ENCODE measurements around the gene PODN. TPM values are rescaled to one million over a fixed set of nuclear protein-coding genes. Genes with fewer than 3 reads are reported as not detected.

Gene PODN
- total RNA-seq, 3 donors from 2014 or later: 5.8 to 69.2 (median 18.1) TPM

GRCh38 chr1:53092659-53093450 is 30.8 kb downstream of the PODN start:
- intact Hi-C loops (cut with DNase I, micrococcal nuclease): no loop called here
- no peak for DNase-seq
- TF ChIP-seq, protein P1, sequence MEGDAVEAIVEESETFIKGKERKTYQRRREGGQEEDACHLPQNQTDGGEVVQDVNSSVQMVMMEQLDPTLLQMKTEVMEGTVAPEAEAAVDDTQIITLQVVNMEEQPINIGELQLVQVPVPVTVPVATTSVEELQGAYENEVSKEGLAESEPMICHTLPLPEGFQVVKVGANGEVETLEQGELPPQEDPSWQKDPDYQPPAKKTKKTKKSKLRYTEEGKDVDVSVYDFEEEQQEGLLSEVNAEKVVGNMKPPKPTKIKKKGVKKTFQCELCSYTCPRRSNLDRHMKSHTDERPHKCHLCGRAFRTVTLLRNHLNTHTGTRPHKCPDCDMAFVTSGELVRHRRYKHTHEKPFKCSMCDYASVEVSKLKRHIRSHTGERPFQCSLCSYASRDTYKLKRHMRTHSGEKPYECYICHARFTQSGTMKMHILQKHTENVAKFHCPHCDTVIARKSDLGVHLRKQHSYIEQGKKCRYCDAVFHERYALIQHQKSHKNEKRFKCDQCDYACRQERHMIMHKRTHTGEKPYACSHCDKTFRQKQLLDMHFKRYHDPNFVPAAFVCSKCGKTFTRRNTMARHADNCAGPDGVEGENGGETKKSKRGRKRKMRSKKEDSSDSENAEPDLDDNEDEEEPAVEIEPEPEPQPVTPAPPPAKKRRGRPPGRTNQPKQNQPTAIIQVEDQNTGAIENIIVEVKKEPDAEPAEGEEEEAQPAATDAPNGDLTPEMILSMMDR (IDR thresholded peaks at IDR 0.05): no peak
- no peak overlapping the region for H3K4me3 ChIP-seq
- peaks cover 11% of the 10 kb centered on the region for H3K4me1 ChIP-seq (ENCODE audit: low read depth)
- H3K36me3 ChIP-seq (ENCODE audit: low read depth): no peaks in the 10 kb centered on the region
- peaks cover 3% of the 10 kb centered on the region for H3K9me3 ChIP-seq
- ATAC-seq: no peak

- Histone ChIP-seq H3K4me1 (ENCODE audit: low read depth) (peaks cover 11% of the 10 kb centered on the region), H3K9me3 (peaks cover 3% of the 10 kb centered on the region), H3K36me3 (ENCODE audit: low read depth) (no peaks in the 10 kb centered on the region), H3K4me3 (no peak overlapping the region)
- ATAC-seq (no peak), DNase-seq (no peak)
- TF ChIP-seq, protein P1 (IDR thresholded peaks at IDR 0.05): no peak
- intact Hi-C loops (cut with DNase I, micrococcal nuclease): no loop called here
Measured at GRCh38 chr1:53093451-53093754, 31.4 kb downstream of the PODN start.

- intact Hi-C loops (cut with DNase I, micrococcal nuclease): no loop called here
- Histone ChIP-seq H3K9me3 (peaks cover 3% of the 10 kb centered on the region), H3K36me3 (ENCODE audit: low read depth) (no peaks in the 10 kb centered on the region), H3K4me3 (no peak overlapping the region), H3K4me1 (ENCODE audit: low read depth) (peaks cover 11% of the 10 kb centered on the region)
- TF ChIP-seq, protein P1 (IDR thresholded peaks at IDR 0.05): no peak
- DNase-seq (no peak), ATAC-seq (no peak)
Measured at GRCh38 chr1:53093778-53094532, 31.9 kb downstream of the PODN start.

DNA sequence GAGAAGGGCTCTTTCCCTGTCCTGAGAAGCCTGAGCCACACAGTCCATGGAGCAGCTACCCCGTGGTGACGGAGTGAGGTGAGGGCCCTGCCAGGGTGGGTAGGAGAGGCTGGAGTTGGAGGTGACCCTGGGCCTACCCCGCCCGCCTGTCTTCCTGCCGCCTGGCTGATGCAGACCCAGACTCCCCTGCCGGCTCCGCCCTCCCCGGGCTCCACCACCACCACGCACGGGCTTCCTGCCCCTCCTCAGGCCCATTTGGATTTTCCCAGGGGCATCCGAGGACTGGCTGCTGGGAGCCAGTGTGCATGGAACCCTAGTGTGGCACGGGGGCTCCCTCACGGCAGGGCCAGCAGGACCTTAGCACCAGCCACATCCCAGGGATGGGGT is 32.5 kb downstream of the PODN start:
- ATAC-seq (no peak), DNase-seq (no peak)
- peaks cover 7% of the 10 kb centered on the region for H3K4me1 ChIP-seq (ENCODE audit: low read depth)
- intact Hi-C loops (cut with DNase I, micrococcal nuclease): no loop called here
- TF ChIP-seq, protein P1 (IDR thresholded peaks at IDR 0.05): no peak
- no peak overlapping the region for H3K4me3 ChIP-seq
- no peaks in the 10 kb centered on the region for H3K36me3 ChIP-seq (ENCODE audit: low read depth)
- peaks cover 3% of the 10 kb centered on the region for H3K9me3 ChIP-seq

DNA sequence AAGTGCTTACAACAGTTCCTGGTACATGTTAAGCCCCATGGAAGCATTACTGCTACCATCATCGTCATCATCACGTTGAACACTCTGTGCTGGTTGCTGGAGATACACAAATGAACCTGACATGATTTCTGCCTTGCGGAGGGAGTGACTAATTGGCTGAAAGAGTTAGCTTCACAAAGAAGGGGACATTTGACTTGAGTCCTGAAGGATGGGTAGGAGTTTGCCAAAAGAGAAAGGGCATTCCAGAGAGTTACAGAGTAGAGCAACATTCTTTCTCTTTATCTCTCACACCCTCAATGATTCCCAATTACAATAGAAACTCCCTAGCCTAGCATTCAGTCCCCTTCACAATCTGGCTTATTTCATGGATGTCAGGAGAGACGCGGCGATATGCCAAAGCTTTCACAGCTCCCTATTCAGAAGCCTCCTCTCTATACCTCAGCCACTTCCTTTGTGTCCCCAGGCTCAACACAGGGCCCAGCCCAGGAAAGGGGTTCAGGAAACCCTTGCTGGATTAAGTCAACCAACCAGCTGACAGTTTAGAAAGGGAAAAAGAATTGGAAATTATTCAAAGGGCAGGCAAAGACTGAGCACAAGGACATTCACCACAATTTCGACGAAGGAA is 42.4 kb downstream of the PODN start:
- intact Hi-C loops (cut with DNase I, micrococcal nuclease): no loop called here
- no peak overlapping the region for H3K4me3 ChIP-seq
- TF ChIP-seq, protein P1 (IDR thresholded peaks at IDR 0.05): no peak
- no peaks in the 10 kb centered on the region for H3K4me1 ChIP-seq (ENCODE audit: low read depth)
- no peak for DNase-seq
- no peaks in the 10 kb centered on the region for H3K36me3 ChIP-seq (ENCODE audit: low read depth)
- no peaks in the 10 kb centered on the region for H3K9me3 ChIP-seq
- no peak for ATAC-seq
